Liver (tissue), 9 donors: ENCODE results near the gene MTARC2. TPM values are rescaled to one million over a fixed set of nuclear protein-coding genes. Genes with fewer than 3 reads are reported as not detected.

Experiments used
- DNase-seq: peaks from one replicate; pipeline ENCODE4 v3.0.0-alpha.2; 2017; ENCODE audit warnings: low spot score
- H3K27ac ChIP-seq, 2 donors: one replicate each; pipeline ENCODE4 v1.7.0; 2013; ENCODE audit warnings: inconsistent platforms in 2 of 2, low read length in 2 of 2, control low read depth in 1 of 2, low read depth in 1 of 2, mild to moderate bottlenecking in 1 of 2
- H3K27me3 ChIP-seq, 4 donors: one replicate each; pipeline versions ENCODE4 v1.6.1 to v1.7.0; 2013; ENCODE audit warnings: low read length in 3 of 4, inconsistent platforms in 1 of 4, mild to moderate bottlenecking in 1 of 4, moderate library complexity in 1 of 4; ENCODE audit not compliant: control insufficient read depth in 4 of 4, insufficient read depth in 4 of 4
- H3K36me3 ChIP-seq, 4 donors: one replicate each; pipeline versions ENCODE4 v1.6.1 to v1.7.0; 2013; ENCODE audit warnings: low read length in 3 of 4, mild to moderate bottlenecking in 3 of 4, low read depth in 1 of 4, moderate library complexity in 1 of 4; ENCODE audit not compliant: control insufficient read depth in 4 of 4, insufficient read depth in 3 of 4
- H3K4me1 ChIP-seq, 4 donors: one replicate each; pipeline versions ENCODE4 v1.6.1 to v1.7.0; 2013; ENCODE audit warnings: low read length in 3 of 4, mild to moderate bottlenecking in 3 of 4, moderate library complexity in 1 of 4; ENCODE audit not compliant: control insufficient read depth in 4 of 4, insufficient read depth in 4 of 4
- H3K4me3 ChIP-seq, 3 donors: one replicate each; pipeline versions ENCODE4 v1.6.1 to v1.7.0; 2013; ENCODE audit warnings: low read length in 3 of 3, control low read depth in 1 of 3, low read depth in 1 of 3, mild to moderate bottlenecking in 1 of 3
- H3K9ac ChIP-seq, 2 donors: one replicate each; pipeline ENCODE4 v1.7.0; 2013; ENCODE audit warnings: low read length in 2 of 2, mild to moderate bottlenecking in 2 of 2, moderate library complexity in 2 of 2, control low read depth in 1 of 2, low read depth in 1 of 2
- H3K9me3 ChIP-seq, 4 donors: one replicate each; pipeline versions ENCODE4 v1.6.1 to v1.7.0; 2013; ENCODE audit warnings: low read length in 3 of 4; ENCODE audit not compliant: control insufficient read depth in 4 of 4
- CTCF ChIP-seq: fragments of 150-350 bp; IDR thresholded peaks from 2 replicates; pipeline ENCODE4 v1.5.1; 2017; ENCODE audit warnings: improper control_type of control experiment, low read depth, low read length; ENCODE audit not compliant: missing input control
- EGR1 ChIP-seq, 2 donors: IDR thresholded peaks; 2 replicates each; pipeline ENCODE4 v1.6.1; 2016 to 2018; ENCODE audit warnings: antibody characterized with exemption in 2 of 2, low read depth in 2 of 2
- FOXA1 ChIP-seq: IDR thresholded peaks from 2 replicates; pipeline ENCODE4 v1.6.1; 2016; ENCODE audit warnings: antibody characterized with exemption
- FOXA2 ChIP-seq: IDR thresholded peaks from 2 replicates; pipeline ENCODE4 v1.6.1; 2016; ENCODE audit warnings: antibody characterized with exemption
- GABPA ChIP-seq, 2 donors: IDR thresholded peaks in 1 of 2; conservative IDR thresholded peaks in 1 of 2; 2 replicates each; pipeline ENCODE4 v1.6.1; 2016; ENCODE audit warnings: antibody characterized with exemption in 2 of 2, mild to moderate bottlenecking in 1 of 2, moderate library complexity in 1 of 2
- HNF4A ChIP-seq, 2 donors: conservative IDR thresholded peaks; 2 replicates each; pipeline ENCODE4 v1.6.1; 2016; ENCODE audit warnings: antibody characterized with exemption in 2 of 2, mild to moderate bottlenecking in 2 of 2
- HNF4G ChIP-seq: IDR thresholded peaks from 2 replicates; pipeline ENCODE4 v1.6.1; 2016; ENCODE audit warnings: antibody characterized with exemption
- JUND ChIP-seq, 2 donors: IDR thresholded peaks; 2 replicates each; pipeline ENCODE4 v1.6.1; 2016; ENCODE audit warnings: antibody characterized with exemption in 2 of 2
- MAX ChIP-seq: IDR thresholded peaks from 2 replicates; pipeline ENCODE4 v1.6.1; 2016; ENCODE audit warnings: antibody characterized with exemption
- NR2F2 ChIP-seq: IDR thresholded peaks from 2 replicates; pipeline ENCODE4 v1.6.1; 2016; ENCODE audit warnings: antibody characterized with exemption
- RAD21 ChIP-seq, 2 donors: IDR thresholded peaks; 2 replicates each; pipeline ENCODE4 v1.6.1; 2016; ENCODE audit warnings: antibody characterized with exemption in 2 of 2, mild to moderate bottlenecking in 2 of 2
- RXRA ChIP-seq, 2 donors: IDR thresholded peaks; 2 replicates each; pipeline ENCODE4 v1.6.1; 2017 to 2018; ENCODE audit warnings: antibody characterized with exemption in 2 of 2, mild to moderate bottlenecking in 1 of 2
- SP1 ChIP-seq: IDR thresholded peaks from 2 replicates; pipeline ENCODE4 v1.6.1; 2018; ENCODE audit warnings: antibody characterized with exemption, mild to moderate bottlenecking
- TAF1 ChIP-seq: conservative IDR thresholded peaks from 2 replicates; pipeline ENCODE4 v1.6.1; 2016; ENCODE audit warnings: antibody characterized with exemption, mild to moderate bottlenecking
- YY1 ChIP-seq: IDR thresholded peaks from 2 replicates; pipeline ENCODE4 v1.6.1; 2016; ENCODE audit warnings: antibody characterized with exemption, mild to moderate bottlenecking
- WGBS: extraction: QIAGEN DNeasy Blood & Tissue Kit; methylation state at CpG from one replicate; pipeline ENCODE4 v1.1.7; 2013; 5-methylcytosine and 5-hydroxymethylcytosine counted together
- polyA plus RNA-seq, 2 donors: library from polyadenylated mRNA; stranded (reverse) in 1 of 2; unstranded in 1 of 2; fragments of 200-250 nt in 1 of 2; fragments of >200 nt in 1 of 2; fragmentation: Nextera tagmentation in 1 of 2; extraction: Ambion mirVana in 1 of 2; gene quantifications; one replicate each; pipeline versions ENCODE4 v1.2.1 to v1.2.3, GENCODE V29; 2013 to 2015
- total RNA-seq, 2 donors: library from RNA; depleted of rRNA; stranded (reverse); fragments of >200 nt; gene quantifications; one replicate each; pipeline ENCODE4 v1.2.3, GENCODE V29; 2014
- TF ChIP-seq, protein P1 (sequence below): IDR thresholded peaks from 2 replicates; pipeline ENCODE4 v1.6.1; 2016; ENCODE audit warnings: antibody characterized with exemption
- TF ChIP-seq, protein P2 (sequence below): IDR thresholded peaks from 2 replicates; pipeline ENCODE4 v1.6.1; 2016; ENCODE audit warnings: antibody characterized with exemption, mild to moderate bottlenecking
- TF ChIP-seq, protein P3 (sequence below): IDR thresholded peaks from 2 replicates; pipeline ENCODE4 v1.6.1; 2016; ENCODE audit warnings: antibody characterized with exemption
- donor health status: healthy.
- donor health status: healthy.
- donor health status: healthy.
- donor health status: healthy.
- donor health status: healthy.

The MTARC2 gene
- total RNA-seq (10 to 100 TPM; 24.9 to 96.1 TPM), polyA plus RNA-seq (10 to 100 TPM; 65.4 to 77.5 TPM)

GRCh38 chr1:220748089-220748934, at the start of gene MTARC2:
Gene MTARC2, plus strand, starts transcription at chr1:220748322. Its CDS starts 210 bp downstream, at chr1:220748532.
- H3K27ac ChIP-seq, result peak within 1 kb of the TSS; percentile 90 to 91
- TF ChIP-seq EGR1 (IDR thresholded peaks at IDR 0.05; ENCODE audit: low read depth in 2 of 2) (peak; percentile 60 to 70), CTCF (no peak), NR2F2 (peak; percentile 79), RXRA (IDR thresholded peaks at IDR 0.05) (peak; percentile 88 to 91), TAF1 (peak; percentile 90), SP1 (peak; percentile 93), GABPA (IDR thresholded peaks at IDR 0.05 in 1 of 2, conservative IDR thresholded peaks at IDR 0.05 in 1 of 2) (peak in 1 of 2 donors; percentile 25), JUND (IDR thresholded peaks at IDR 0.05) (peak; percentile 37 to 61), FOXA2 (peak; percentile 67), YY1 (peak; percentile 95), MAX (peak; percentile 93), FOXA1 (peak; percentile 61), HNF4A (conservative IDR thresholded peaks at IDR 0.05) (peak; percentile 86 to 89), HNF4G (peak; percentile 43), RAD21 (IDR thresholded peaks at IDR 0.05) (peak; percentile 40 to 70)
- TF ChIP-seq, protein P1, sequence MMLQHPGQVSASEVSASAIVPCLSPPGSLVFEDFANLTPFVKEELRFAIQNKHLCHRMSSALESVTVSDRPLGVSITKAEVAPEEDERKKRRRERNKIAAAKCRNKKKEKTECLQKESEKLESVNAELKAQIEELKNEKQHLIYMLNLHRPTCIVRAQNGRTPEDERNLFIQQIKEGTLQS, result peak; percentile 17
- TF ChIP-seq, protein P2, sequence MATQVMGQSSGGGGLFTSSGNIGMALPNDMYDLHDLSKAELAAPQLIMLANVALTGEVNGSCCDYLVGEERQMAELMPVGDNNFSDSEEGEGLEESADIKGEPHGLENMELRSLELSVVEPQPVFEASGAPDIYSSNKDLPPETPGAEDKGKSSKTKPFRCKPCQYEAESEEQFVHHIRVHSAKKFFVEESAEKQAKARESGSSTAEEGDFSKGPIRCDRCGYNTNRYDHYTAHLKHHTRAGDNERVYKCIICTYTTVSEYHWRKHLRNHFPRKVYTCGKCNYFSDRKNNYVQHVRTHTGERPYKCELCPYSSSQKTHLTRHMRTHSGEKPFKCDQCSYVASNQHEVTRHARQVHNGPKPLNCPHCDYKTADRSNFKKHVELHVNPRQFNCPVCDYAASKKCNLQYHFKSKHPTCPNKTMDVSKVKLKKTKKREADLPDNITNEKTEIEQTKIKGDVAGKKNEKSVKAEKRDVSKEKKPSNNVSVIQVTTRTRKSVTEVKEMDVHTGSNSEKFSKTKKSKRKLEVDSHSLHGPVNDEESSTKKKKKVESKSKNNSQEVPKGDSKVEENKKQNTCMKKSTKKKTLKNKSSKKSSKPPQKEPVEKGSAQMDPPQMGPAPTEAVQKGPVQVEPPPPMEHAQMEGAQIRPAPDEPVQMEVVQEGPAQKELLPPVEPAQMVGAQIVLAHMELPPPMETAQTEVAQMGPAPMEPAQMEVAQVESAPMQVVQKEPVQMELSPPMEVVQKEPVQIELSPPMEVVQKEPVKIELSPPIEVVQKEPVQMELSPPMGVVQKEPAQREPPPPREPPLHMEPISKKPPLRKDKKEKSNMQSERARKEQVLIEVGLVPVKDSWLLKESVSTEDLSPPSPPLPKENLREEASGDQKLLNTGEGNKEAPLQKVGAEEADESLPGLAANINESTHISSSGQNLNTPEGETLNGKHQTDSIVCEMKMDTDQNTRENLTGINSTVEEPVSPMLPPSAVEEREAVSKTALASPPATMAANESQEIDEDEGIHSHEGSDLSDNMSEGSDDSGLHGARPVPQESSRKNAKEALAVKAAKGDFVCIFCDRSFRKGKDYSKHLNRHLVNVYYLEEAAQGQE, result peak; percentile 91
- TF ChIP-seq, protein P3, sequence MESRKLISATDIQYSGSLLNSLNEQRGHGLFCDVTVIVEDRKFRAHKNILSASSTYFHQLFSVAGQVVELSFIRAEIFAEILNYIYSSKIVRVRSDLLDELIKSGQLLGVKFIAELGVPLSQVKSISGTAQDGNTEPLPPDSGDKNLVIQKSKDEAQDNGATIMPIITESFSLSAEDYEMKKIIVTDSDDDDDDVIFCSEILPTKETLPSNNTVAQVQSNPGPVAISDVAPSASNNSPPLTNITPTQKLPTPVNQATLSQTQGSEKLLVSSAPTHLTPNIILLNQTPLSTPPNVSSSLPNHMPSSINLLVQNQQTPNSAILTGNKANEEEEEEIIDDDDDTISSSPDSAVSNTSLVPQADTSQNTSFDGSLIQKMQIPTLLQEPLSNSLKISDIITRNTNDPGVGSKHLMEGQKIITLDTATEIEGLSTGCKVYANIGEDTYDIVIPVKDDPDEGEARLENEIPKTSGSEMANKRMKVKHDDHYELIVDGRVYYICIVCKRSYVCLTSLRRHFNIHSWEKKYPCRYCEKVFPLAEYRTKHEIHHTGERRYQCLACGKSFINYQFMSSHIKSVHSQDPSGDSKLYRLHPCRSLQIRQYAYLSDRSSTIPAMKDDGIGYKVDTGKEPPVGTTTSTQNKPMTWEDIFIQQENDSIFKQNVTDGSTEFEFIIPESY, result peak; percentile 74
- H3K9ac ChIP-seq, result peak within 1 kb of the TSS; percentile 76 to 89
- DNase-seq, result peak; percentile 77
- H3K27me3 ChIP-seq, result no peaks in the 10 kb centered on the region
- WGBS, result 1% methylated on average over 77 of the region's 77 CpGs
- no peaks in the 10 kb centered on the region for H3K36me3 ChIP-seq
- no peaks in the 10 kb centered on the region for H3K9me3 ChIP-seq
- H3K4me1 ChIP-seq, result peaks cover 6 to 46% (median 35%) of the 10 kb centered on the region in 4 donors
- peak within 1 kb of the TSS; percentile 63 to 85 (median 82) for H3K4me3 ChIP-seq
